ENCODE data around the gene CEACAM3. TPM values are rescaled to one million over a fixed set of nuclear protein-coding genes. Genes with fewer than 3 reads are reported as not detected.
"Not testable (repeated sequence)": the region's sequence is repeated elsewhere in the genome, so short reads cannot be mapped to it uniquely, and the experiment has no call there.

CEACAM3 gene
- total RNA-seq (0.09 TPM), polyA plus RNA-seq (ENCODE audit: insufficient read depth in 1 of 8, insufficient read length in 8 of 8, low replicate concordance in 1 of 8) (under 1 TPM in 4 of 8 donors, not detected in 4; 0.12 to 0.34 (median 0.24) TPM)
- long read RNA-seq, donor 1: 0 reads
- long read RNA-seq, donor 2: 0 reads
- long read RNA-seq, donor 3: 0 reads
- long read RNA-seq, donor 4: 0 reads
- long read RNA-seq, donor 5: 0 reads
- long read RNA-seq, donor 6: 0 reads
- long read RNA-seq, donor 7: 0 reads
- long read RNA-seq, donor 8: 0 reads
- long read RNA-seq, donor 9: 0 reads
- long read RNA-seq, donor 10: 0 reads
- long read RNA-seq, donor 11: 0 reads

DNA sequence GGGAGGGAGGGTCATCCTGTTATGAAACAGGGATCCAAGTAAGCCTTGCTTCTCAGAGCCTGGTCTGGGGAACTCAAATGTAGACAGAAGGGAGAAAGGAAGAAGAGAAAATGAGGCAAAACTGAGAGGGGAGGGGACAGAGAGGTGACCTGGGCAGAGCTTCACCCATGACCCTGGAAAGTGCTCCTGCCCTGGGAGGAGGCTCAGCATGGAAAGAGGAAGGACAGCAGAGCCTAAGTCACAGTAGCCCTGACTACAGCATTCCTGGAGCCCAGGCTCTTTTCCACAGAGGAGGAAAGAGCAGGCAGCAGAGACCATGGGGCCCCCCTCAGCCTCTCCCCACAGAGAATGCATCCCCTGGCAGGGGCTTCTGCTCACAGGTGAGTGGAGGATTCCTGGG, at the start of gene CEACAM3:
CEACAM3 (plus strand) TSS at position 226 of the 400 bp plus-strand sequence; CDS start at position 317, 91 bp downstream.
- Histone ChIP-seq H3K4me1 (ENCODE audit: control insufficient read depth, insufficient read depth, low read length) (no peaks in the 10 kb centered on the region), H3K4me3 (ENCODE audit: low read length) (no peak within 1 kb of the TSS), H3K9me3 (replicated peaks; ENCODE audit: control insufficient read depth, low read depth, low read length) (no peaks in the 10 kb centered on the region), H3K36me3 (ENCODE audit: control insufficient read depth, insufficient read depth, low read length) (no peaks in the 10 kb centered on the region), H3K27me3 (ENCODE audit: control insufficient read depth, insufficient read depth, low read length) (peaks cover 3% of the 10 kb centered on the region), H3K27ac (ENCODE audit: low read length) (no peak within 1 kb of the TSS)
- peak; percentile 10 for DNase-seq

GRCh38 chr19:41746593-41747227, 49.7 kb upstream of the CEACAM3 start:
- H3K27ac ChIP-seq (ENCODE audit: low read length): no peak overlapping the region
- H3K27me3 ChIP-seq (ENCODE audit: control insufficient read depth, insufficient read depth, low read length): peaks cover 7% of the 10 kb centered on the region
- WGBS (ENCODE audit: insufficient coverage): 64% methylated on average over 3 of the region's 11 CpGs
- no peaks in the 10 kb centered on the region for H3K9me3 ChIP-seq (replicated peaks; ENCODE audit: control insufficient read depth, low read depth, low read length)
- H3K36me3 ChIP-seq (ENCODE audit: control insufficient read depth, insufficient read depth, low read length): no peaks in the 10 kb centered on the region
- no peak overlapping the region for H3K4me3 ChIP-seq (ENCODE audit: low read length)
- H3K4me1 ChIP-seq (ENCODE audit: control insufficient read depth, insufficient read depth, low read length): no peaks in the 10 kb centered on the region
- peak; percentile 5 for DNase-seq

- Histone ChIP-seq H3K9me3 (replicated peaks; ENCODE audit: control insufficient read depth, low read depth, low read length) (no peaks in the 10 kb centered on the region), H3K27ac (ENCODE audit: low read length) (no peak overlapping the region), H3K4me1 (ENCODE audit: control insufficient read depth, insufficient read depth, low read length) (no peaks in the 10 kb centered on the region), H3K36me3 (ENCODE audit: control insufficient read depth, insufficient read depth, low read length) (no peaks in the 10 kb centered on the region), H3K27me3 (ENCODE audit: control insufficient read depth, insufficient read depth, low read length) (peaks cover 7% of the 10 kb centered on the region), H3K4me3 (ENCODE audit: low read length) (no peak overlapping the region)
- WGBS (ENCODE audit: insufficient coverage): 61% methylated on average over 2 of the region's 3 CpGs
- no peak for DNase-seq
These were observed 48.4 kb upstream of the CEACAM3 start for GRCh38 chr19:41748012-41748411.

DNA sequence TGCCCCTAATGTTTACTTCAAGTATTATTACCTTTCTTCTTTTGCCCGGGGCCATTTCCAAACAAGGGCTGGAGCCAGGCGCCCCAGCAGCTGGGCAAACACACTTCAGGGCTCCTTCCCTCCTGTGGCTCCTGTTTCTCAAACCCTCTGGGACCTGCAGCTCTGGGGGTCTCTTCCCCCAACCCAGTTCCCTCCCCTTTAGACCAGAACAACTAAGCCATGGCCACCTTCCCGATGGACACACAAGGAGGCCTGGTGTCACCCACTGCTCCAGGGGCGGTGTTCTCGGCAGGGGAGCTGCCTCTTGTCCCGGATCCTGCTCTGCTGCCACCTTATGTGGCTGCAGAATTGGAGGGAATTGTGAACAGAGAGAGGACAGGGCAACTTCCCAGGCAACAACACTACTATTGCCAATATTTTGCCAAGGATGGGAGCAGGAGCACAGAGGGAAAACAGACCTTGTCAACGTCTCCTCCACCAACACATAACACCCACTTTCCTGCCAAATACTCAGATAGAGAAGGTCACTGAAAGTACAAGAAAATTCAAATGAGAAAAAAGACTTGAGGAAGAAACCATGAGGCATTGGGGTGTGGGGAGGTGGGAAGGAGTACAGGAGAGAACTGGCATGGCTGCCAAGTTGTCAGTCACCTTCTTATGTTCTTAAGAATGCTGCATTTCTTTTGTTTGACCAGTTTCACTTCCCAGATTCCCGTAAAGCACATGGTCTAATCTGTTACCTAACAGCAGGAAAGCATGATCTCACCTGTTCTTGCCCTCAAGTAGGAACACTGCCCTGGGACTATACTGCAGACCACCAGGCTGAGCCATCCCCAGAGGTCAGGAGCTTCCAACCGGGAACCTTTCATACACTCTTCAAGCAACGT, 45.9 kb upstream of the CEACAM3 start:
- not testable (repeated sequence) for H3K27ac ChIP-seq (ENCODE audit: low read length); DNase-seq
- WGBS (ENCODE audit: insufficient coverage): 83% methylated on average over 1 of the region's 10 CpGs

DNA sequence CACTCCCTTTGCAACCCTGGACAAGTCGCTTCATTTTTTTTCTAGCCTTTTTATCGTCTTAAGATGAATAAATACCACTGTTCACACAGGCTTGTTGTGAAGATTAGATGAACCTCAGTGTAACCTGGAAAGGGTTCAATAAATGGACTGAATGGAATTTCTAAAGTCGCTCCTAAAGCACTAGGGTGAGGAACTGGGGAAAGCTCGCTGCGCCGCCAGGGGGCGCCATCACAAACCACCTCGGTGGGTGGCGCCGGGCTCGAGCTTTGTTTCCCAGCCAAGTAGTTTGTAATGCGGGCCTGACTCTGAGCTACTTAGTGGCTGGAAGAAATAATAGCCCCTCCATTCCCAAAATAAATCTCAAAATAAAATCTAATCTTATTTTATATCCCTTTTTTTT, 43.2 kb upstream of the CEACAM3 start:
- Histone ChIP-seq H3K4me1 (ENCODE audit: control insufficient read depth, insufficient read depth, low read length) (no peaks in the 10 kb centered on the region), H3K4me3 (ENCODE audit: low read length) (no peak overlapping the region), H3K36me3 (ENCODE audit: control insufficient read depth, insufficient read depth, low read length) (no peaks in the 10 kb centered on the region), H3K27me3 (ENCODE audit: control insufficient read depth, insufficient read depth, low read length) (no peaks in the 10 kb centered on the region), H3K27ac (ENCODE audit: low read length) (no peak overlapping the region), H3K9me3 (replicated peaks; ENCODE audit: control insufficient read depth, low read depth, low read length) (no peaks in the 10 kb centered on the region)
- WGBS (ENCODE audit: insufficient coverage): 0% methylated on average over 1 of the region's 12 CpGs
- peak; percentile 3 for DNase-seq

More for the DNA sequence above, 45.9 kb upstream of the CEACAM3 start:
- H3K27me3 ChIP-seq (ENCODE audit: control insufficient read depth, insufficient read depth, low read length); H3K4me1 ChIP-seq (ENCODE audit: control insufficient read depth, insufficient read depth, low read length); H3K36me3 ChIP-seq (ENCODE audit: control insufficient read depth, insufficient read depth, low read length); H3K9me3 ChIP-seq (replicated peaks; ENCODE audit: control insufficient read depth, low read depth, low read length); H3K4me3 ChIP-seq (ENCODE audit: low read length): not testable (repeated sequence)

GRCh38 chr19:41753936-41754529, 42.4 kb upstream of the CEACAM3 start:
- WGBS (ENCODE audit: insufficient coverage): 19% methylated on average over 2 of the region's 4 CpGs
- no peaks in the 10 kb centered on the region for H3K4me1 ChIP-seq (ENCODE audit: control insufficient read depth, insufficient read depth, low read length)
- H3K27me3 ChIP-seq (ENCODE audit: control insufficient read depth, insufficient read depth, low read length): no peaks in the 10 kb centered on the region
- DNase-seq: peak; percentile 3
- H3K4me3 ChIP-seq (ENCODE audit: low read length): no peak overlapping the region
- no peaks in the 10 kb centered on the region for H3K36me3 ChIP-seq (ENCODE audit: control insufficient read depth, insufficient read depth, low read length)
- H3K9me3 ChIP-seq (replicated peaks; ENCODE audit: control insufficient read depth, low read depth, low read length): no peaks in the 10 kb centered on the region
- H3K27ac ChIP-seq (ENCODE audit: low read length): no peak overlapping the region

GRCh38 chr19:41755328-41755913, 41.0 kb upstream of the CEACAM3 start, which contains the start of gene CEACAM6:
CEACAM6 (plus strand) TSS chr19:41755530; CDS start chr19:41755639, 109 bp downstream.
- 24% methylated on average over 3 of the region's 3 CpGs for WGBS (ENCODE audit: insufficient coverage)
- Histone ChIP-seq H3K27me3 (ENCODE audit: control insufficient read depth, insufficient read depth, low read length) (no peaks in the 10 kb centered on the region), H3K4me3 (ENCODE audit: low read length) (no peak within 1 kb of the TSS), H3K36me3 (ENCODE audit: control insufficient read depth, insufficient read depth, low read length) (no peaks in the 10 kb centered on the region), H3K27ac (ENCODE audit: low read length) (no peak within 1 kb of the TSS), H3K4me1 (ENCODE audit: control insufficient read depth, insufficient read depth, low read length) (no peaks in the 10 kb centered on the region), H3K9me3 (replicated peaks; ENCODE audit: control insufficient read depth, low read depth, low read length) (no peaks in the 10 kb centered on the region)
- DNase-seq: no peak

DNA sequence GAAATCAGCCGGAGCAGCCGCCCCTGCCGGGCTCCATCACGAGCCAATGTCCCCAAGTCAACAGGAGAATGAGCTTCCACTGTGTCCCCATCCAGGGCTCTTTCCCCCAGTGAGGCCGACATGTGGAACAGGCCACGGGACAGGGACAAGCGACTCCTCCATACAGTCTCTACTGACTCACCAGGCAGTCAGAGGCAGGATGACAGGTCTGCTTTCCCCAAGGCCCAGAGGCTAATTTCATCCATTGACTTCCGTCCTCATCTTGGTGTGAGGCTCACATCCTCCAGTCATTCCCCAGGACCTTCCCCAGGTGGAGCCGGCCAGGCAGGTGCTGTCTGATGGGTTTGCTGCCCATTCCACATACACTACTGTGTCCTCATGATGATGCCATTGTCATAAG, 37.5 kb upstream of the CEACAM3 start:
- WGBS (ENCODE audit: insufficient coverage): 73% methylated on average over 8 of the region's 9 CpGs
- Histone ChIP-seq H3K27me3 (ENCODE audit: control insufficient read depth, insufficient read depth, low read length) (no peaks in the 10 kb centered on the region), H3K27ac (ENCODE audit: low read length) (no peak overlapping the region), H3K9me3 (replicated peaks; ENCODE audit: control insufficient read depth, low read depth, low read length) (no peaks in the 10 kb centered on the region), H3K4me3 (ENCODE audit: low read length) (no peak overlapping the region), H3K4me1 (ENCODE audit: control insufficient read depth, insufficient read depth, low read length) (no peaks in the 10 kb centered on the region), H3K36me3 (ENCODE audit: control insufficient read depth, insufficient read depth, low read length) (no peaks in the 10 kb centered on the region)
- DNase-seq: no peak

DNA sequence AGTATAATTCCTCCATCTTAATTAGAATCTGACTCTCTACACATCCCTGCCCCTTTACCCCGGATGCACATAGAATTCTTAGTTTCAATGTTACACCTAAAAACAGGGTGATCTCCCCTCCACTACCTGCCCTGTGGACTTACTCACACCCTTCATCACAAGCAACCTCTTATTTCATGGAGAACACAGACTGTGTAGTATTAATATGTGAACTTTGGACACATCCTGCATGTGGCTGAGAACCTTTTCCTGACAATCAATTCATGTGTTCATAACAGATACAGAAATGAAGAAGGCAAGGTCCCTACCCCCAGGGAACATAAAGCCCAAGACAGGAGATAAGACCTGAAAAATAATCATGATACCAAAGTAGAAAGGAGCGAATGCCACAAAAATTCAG, 29.3 kb upstream of the CEACAM3 start:
- Histone ChIP-seq H3K27me3 (ENCODE audit: control insufficient read depth, insufficient read depth, low read length) (no peaks in the 10 kb centered on the region), H3K9me3 (replicated peaks; ENCODE audit: control insufficient read depth, low read depth, low read length) (no peaks in the 10 kb centered on the region), H3K36me3 (ENCODE audit: control insufficient read depth, insufficient read depth, low read length) (no peaks in the 10 kb centered on the region), H3K27ac (ENCODE audit: low read length) (no peak overlapping the region), H3K4me1 (ENCODE audit: control insufficient read depth, insufficient read depth, low read length) (no peaks in the 10 kb centered on the region), H3K4me3 (ENCODE audit: low read length) (no peak overlapping the region)
- 57% methylated on average over 1 of the region's 2 CpGs for WGBS (ENCODE audit: insufficient coverage)
- no peak for DNase-seq
